Brain microvascular endothelial cell (primary cell): Measurements from ENCODE around the gene VEGFC.
A peak's percentile ranks its signal among the peaks of the same experiment; 100 is the strongest.

Source experiments
- DNase-seq: peaks from one replicate; pipeline ENCODE4 v3.0.0-alpha.2; 2020
- H3K27ac ChIP-seq: fragments of 250-450 bp; sonication (Bioruptor Pico); 2 replicates; pipeline ENCODE4 v1.5.1; 2020; ENCODE audit warnings: mild to moderate bottlenecking, moderate library complexity
- H3K27me3 ChIP-seq: fragments of 250-450 bp; sonication (Bioruptor Pico); replicated peaks from 2 replicates; pipeline ENCODE4 v1.5.1; 2020; ENCODE audit warnings: mild to moderate bottlenecking
- H3K36me3 ChIP-seq: fragments of 250-450 bp; sonication (Bioruptor Pico); replicated peaks from 2 replicates; pipeline ENCODE4 v1.5.1; 2020; ENCODE audit warnings: mild to moderate bottlenecking
- H3K4me3 ChIP-seq: 2 replicates; pipeline ENCODE4 v1.5.1; 2011; ENCODE audit warnings: low read depth, mild to moderate bottlenecking, control low read depth, low read length, moderate library complexity
- CTCF ChIP-seq: IDR thresholded peaks from 2 replicates; pipeline ENCODE4 v1.5.1; 2011; ENCODE audit warnings: low read depth, mild to moderate bottlenecking, moderate library complexity, low read length, control low read depth, inconsistent platforms; ENCODE audit errors: missing control alignments
- in situ Hi-C: cut with HindIII; loops from 2 replicates; pipeline ENCODE4 v1.10.0; 2017; ENCODE audit warnings: low sequenced_read_pairs, low pct_ligation_motif_present

VEGFC gene

GRCh38 chr4:176790398-176790797 is 2.3 kb downstream of the VEGFC start:
- Histone ChIP-seq H3K27ac (peak overlapping the region; percentile 93), H3K27me3 (no peaks in the 10 kb centered on the region), H3K4me3 (peak overlapping the region; percentile 90), H3K36me3 (no peaks in the 10 kb centered on the region)
- TF ChIP-seq CTCF, result no peak
- DNase-seq, result no peak
- in situ Hi-C loops, result loop anchor here (25.0 kb wide), 1 partner anchor 403 kb away; no protein-coding TSS in a partner anchor

- Histone ChIP-seq H3K27me3 (no peaks in the 10 kb centered on the region), H3K27ac (peak overlapping the region; percentile 93), H3K36me3 (no peaks in the 10 kb centered on the region), H3K4me3 (peak overlapping the region; percentile 90)
- peak; percentile 76 for DNase-seq
- in situ Hi-C loops, result loop anchor here (25.0 kb wide), 1 partner anchor 403 kb away; no protein-coding TSS in a partner anchor
- peak; percentile 62 for TF ChIP-seq CTCF
Measured at GRCh38 chr4:176789955-176790354, 2.8 kb downstream of the VEGFC start.

- Histone ChIP-seq H3K27me3 (no peaks in the 10 kb centered on the region), H3K36me3 (no peaks in the 10 kb centered on the region), H3K4me3 (no peak overlapping the region), H3K27ac (no peak overlapping the region)
- DNase-seq, result no peak
- TF ChIP-seq CTCF, result no peak
- in situ Hi-C loops, result loop anchor here (25.0 kb wide), 1 partner anchor 402 kb away; no protein-coding TSS in a partner anchor
Measured at GRCh38 chr4:176788971-176789370, 3.8 kb downstream of the VEGFC start.

- TF ChIP-seq CTCF, result no peak
- no peaks in the 10 kb centered on the region for H3K27me3 ChIP-seq
- DNase-seq, result no peak
- no peaks in the 10 kb centered on the region for H3K36me3 ChIP-seq
- no peak overlapping the region for H3K4me3 ChIP-seq
- in situ Hi-C loops, result loop anchor here (25.0 kb wide), 1 partner anchor 401 kb away; no protein-coding TSS in a partner anchor
- H3K27ac ChIP-seq, result no peak overlapping the region
Measured at GRCh38 chr4:176788248-176788647, 4.5 kb downstream of the VEGFC start.

GRCh38 chr4:176784816-176785215 is 7.9 kb downstream of the VEGFC start:
- no peak for DNase-seq
- Histone ChIP-seq H3K36me3 (no peaks in the 10 kb centered on the region), H3K27me3 (no peaks in the 10 kb centered on the region), H3K27ac (no peak overlapping the region), H3K4me3 (no peak overlapping the region)
- in situ Hi-C loops, result loop anchor here (25.0 kb wide), 1 partner anchor 398 kb away; no protein-coding TSS in a partner anchor
- no peak for TF ChIP-seq CTCF

GRCh38 chr4:176782794-176783193 is 9.9 kb downstream of the VEGFC start:
- H3K36me3 ChIP-seq, result no peaks in the 10 kb centered on the region
- in situ Hi-C loops, result loop anchor here (25.0 kb wide), 1 partner anchor 395 kb away; no protein-coding TSS in a partner anchor
- no peaks in the 10 kb centered on the region for H3K27me3 ChIP-seq
- TF ChIP-seq CTCF, result no peak
- H3K4me3 ChIP-seq, result no peak overlapping the region
- no peak for DNase-seq
- peak overlapping the region; percentile 37 for H3K27ac ChIP-seq
